ENCODE measurements around the gene BICD1.

Gene BICD1

DNA sequence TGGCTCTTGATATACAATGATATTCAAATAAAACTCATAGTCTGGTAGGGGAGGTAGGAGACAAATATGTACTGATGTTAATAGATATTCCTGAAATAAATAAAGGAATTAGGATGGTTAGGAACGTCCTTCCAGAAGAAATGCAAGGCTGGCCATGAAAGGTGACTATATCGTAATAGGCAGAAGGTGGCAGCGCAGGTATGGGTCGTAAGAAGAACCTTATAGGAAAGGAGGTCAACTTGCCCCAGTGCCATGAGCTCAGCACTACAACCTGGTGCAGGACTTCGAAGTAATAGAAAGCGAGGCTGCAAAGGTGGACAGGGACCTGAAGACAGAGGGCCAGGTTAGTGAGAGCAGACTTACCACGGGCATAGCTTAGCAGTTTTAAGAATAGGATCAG is 237.4 kb downstream of the BICD1 start:
- no peak for DNase-seq (ENCODE audit: low read depth in 2 of 2)

DNA sequence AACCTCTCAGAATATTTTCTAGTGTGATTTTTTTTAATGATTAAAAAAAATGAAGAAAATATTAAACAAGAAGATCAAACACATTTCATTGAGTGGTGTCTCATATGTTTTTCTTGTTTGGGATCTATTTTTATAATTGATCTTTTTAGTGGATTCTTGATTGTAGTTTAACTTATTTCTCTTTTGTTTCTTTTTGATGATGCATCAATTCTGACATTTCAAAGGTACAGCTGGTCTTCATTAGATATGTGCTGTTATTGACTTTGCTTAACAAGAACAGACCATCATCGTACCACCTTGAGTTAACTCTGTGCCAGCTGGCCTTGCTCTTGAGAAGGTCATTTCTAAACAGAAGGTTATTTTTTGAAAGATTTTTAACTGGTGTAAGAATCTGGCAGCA is 246.9 kb downstream of the BICD1 start:
- no peak for DNase-seq (ENCODE audit: low read depth in 2 of 2)

DNA sequence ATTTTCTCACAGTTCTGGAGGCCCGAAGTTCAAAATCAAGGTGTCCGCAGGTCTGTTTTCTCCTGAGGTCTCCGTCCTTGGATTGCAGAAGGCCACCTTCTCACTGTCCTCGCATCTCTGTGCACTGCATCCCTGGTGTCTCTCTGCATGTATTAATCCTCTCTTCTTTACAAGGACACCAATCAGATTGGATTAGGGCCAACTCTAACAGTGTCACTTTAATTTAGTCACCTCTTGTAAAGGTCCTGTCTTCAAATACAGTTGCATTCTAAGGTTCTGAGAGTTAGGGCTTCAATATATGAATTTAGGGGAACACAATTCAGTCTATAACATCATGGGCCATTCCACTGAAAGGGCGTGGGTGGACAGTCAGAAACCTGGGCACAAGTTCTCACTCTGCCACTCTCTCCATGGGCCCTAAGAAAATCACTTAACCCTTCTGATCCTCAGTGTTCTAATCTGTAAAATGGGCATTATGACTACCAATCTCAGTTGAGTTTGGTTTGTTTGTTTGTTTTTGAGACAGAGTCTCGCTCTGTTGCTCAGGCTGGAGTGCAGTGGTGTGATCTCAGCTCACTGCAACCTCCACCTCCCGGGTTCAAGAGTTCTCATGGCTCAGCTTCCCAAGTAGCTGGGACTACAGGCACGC is 251.1 kb downstream of the BICD1 start:
- no peak for DNase-seq (ENCODE audit: low read depth in 2 of 2)

DNA sequence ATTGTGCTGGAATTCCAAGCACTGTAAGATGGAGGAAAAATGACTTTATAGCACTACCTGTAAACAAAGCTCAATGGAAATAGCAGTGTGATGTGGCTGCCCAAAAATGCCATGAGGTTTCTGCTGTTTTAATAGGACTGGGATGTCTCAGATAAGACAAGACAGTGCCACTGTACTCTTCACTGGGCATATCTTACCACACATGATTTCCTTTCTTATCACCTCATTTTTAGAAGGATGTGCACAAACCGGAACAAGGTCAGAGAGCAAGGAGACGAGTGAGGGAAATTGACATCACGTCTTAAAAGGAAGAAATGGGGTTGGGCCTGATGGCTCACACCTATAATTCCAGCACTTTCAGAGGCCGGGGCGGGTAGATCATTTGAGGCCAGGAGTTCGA is 254.3 kb downstream of the BICD1 start:
- DNase-seq (ENCODE audit: low read depth in 2 of 2): no peak

GRCh38 chr12:32362892-32363291 is 256.2 kb downstream of the BICD1 start:
- DNase-seq (ENCODE audit: low read depth in 2 of 2): no peak

- no peak for DNase-seq (ENCODE audit: low read depth in 2 of 2)
Observed at GRCh38 chr12:32365473-32366064, 258.9 kb downstream of the BICD1 start.

DNA sequence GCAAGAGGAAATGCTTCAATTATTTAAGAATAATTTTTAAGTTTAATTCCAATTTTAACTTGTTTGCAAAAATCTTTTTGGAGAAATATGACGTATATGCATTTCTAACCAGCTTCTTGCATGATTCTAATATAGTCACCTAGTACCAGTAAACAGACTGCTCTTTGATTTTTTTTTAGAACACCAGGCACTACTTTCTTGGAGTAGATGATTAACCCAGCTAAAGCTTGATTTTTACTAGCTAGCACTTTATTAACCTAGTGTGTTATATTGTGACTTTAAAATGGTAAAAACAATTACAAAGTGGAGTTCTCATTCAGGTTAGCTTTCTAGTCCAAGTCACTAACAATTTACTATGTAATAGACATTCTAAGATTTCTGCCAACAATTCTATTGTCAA is 260.1 kb downstream of the BICD1 start:
- no peak for DNase-seq (ENCODE audit: low read depth in 2 of 2)

DNA sequence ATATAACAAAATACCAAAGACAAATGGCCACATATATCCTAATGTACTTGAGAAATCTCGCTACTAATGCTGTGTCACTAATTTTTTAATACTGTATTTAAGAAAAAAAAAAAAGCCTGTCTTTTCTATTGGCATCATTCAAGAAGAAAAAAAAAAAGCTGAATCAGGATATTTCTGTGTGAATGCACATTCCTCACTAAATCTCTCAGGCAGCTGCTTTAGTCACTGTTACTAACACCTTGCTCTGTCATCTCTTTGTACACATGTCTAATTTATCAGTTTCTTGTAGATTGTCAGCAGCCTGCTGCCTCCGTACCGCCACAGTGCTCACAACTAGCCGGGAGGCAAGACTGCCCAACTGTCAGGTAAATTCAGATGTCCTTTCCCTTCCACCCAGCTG is 260.7 kb downstream of the BICD1 start:
- DNase-seq (ENCODE audit: low read depth in 2 of 2): no peak

DNA sequence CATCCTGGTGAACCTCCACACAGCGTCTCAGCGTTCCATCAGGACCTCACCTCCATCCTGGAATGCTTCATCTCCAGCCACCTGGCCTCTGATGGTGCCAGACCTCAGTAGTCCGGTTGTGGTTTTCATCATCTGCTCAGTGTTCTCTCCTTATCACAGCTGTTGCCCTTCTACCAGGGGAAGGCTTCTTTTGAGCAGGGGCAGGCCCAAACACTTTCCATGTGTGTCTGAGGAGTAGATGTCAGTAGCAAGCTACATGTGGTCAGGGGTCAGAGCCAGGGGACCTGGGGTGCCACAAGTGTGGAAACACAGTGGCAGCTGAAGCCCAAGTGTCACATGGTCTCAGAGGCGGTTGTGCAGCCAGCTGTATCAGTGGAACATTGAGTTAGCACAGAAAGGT is 262.6 kb downstream of the BICD1 start:
- no peak for DNase-seq (ENCODE audit: low read depth in 2 of 2)

- DNase-seq (ENCODE audit: low read depth in 2 of 2): no peak
Observed at GRCh38 chr12:32377344-32378055, 270.9 kb downstream of the BICD1 start.

- DNase-seq (ENCODE audit: low read depth in 2 of 2): no peak
Observed at GRCh38 chr12:32379213-32379612, 272.6 kb downstream of the BICD1 start.

DNA sequence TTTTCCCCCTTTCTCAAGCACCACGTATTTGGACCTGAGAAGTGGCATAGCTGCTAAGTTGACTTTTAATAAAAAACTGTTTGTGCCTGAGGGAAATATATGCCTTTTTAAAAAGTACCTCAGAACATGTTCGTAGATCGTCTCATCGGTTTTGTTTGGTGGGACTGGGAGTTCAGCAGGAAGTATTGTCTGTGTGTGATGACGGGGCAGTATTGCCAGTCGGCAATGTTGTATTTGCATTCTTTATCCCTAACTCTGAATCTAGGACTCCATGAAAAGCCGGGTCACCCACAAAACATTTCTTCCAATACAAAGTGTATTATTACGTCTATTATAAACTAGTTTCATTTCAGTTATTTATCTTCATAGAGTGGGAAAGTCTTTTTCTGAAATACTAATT is 273.0 kb downstream of the BICD1 start:
- no peak for DNase-seq (ENCODE audit: low read depth in 2 of 2)

- DNase-seq (ENCODE audit: low read depth in 2 of 2): no peak
Observed at GRCh38 chr12:32382226-32382625, 275.6 kb downstream of the BICD1 start.

DNA sequence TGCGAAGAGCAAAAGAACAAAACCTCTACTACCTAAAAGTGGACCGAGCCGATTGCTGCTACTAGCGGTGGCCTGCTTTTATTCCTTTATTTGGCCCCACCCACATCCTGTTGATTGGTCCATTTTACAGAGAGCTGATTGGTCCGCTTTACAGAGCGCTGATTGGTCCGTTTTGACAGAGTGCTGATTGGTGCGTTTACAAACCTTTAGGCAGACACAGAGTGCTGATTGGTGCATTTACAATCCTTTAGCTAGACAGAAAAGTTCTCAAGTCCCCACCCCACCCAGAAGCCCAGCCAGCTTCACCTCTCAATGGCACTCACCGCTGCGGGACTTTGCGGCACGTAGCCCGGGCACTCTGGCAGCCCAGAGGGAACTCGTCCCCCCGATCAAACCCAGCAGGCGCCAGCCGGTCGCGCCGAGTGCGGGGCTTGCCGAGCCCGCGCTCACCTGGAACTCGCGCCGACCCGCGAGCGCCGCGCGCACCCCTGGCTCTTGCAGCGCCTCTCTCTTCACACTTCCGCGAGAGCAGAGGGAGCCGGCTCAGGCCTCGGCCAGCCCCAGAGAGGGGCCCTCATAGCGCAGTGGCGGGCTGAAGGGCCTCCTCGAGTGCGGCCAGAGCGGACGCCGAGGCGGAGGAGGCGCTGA is 284.0 kb downstream of the BICD1 start:
- DNase-seq (ENCODE audit: low read depth in 2 of 2): no peak

DNA sequence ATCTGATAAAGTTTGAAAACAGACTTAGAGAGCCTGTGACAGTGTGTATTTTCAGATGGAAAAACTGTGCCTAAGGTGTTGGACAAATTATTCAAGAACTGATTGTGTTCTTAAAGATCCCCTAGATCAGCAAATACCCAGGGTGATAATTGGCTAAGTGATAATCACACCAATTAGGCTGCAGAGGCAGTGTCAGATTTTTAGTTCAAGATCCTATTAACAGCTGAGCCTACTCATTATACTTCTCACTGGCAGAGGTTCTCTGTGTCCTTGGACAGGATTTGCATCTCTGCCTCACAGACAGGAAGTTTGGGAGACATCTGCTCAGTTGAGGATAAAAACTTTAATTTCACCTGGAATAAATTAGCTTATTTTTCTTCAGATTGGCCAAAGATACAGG is 288.4 kb downstream of the BICD1 start:
- no peak for DNase-seq (ENCODE audit: low read depth in 2 of 2)

DNA sequence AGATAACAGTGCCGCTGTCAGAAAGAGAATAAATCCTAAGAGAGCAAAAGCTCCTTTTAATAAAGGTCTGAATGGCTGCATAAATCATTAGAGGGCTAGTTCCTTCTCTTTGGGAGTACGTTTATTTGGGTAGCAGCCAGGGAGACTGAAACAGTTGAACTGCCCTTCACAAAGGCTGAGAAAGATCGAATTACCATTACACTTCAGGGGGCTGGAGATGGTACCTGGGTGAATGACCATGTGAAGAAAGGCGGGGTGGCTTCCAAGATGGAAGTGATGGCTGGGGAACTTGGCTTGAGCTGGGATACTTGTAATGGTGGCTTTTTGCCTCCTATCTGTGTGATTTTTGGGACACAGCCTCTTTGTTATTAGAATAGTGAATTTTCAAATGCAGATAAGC is 291.0 kb downstream of the BICD1 start:
- DNase-seq (ENCODE audit: low read depth in 2 of 2): no peak

- DNase-seq (ENCODE audit: low read depth in 2 of 2): no peak
Observed at GRCh38 chr12:32398181-32398580, 291.5 kb downstream of the BICD1 start.

- DNase-seq (ENCODE audit: low read depth in 2 of 2): no peak
Observed at GRCh38 chr12:32398816-32399369, 292.2 kb downstream of the BICD1 start.

DNA sequence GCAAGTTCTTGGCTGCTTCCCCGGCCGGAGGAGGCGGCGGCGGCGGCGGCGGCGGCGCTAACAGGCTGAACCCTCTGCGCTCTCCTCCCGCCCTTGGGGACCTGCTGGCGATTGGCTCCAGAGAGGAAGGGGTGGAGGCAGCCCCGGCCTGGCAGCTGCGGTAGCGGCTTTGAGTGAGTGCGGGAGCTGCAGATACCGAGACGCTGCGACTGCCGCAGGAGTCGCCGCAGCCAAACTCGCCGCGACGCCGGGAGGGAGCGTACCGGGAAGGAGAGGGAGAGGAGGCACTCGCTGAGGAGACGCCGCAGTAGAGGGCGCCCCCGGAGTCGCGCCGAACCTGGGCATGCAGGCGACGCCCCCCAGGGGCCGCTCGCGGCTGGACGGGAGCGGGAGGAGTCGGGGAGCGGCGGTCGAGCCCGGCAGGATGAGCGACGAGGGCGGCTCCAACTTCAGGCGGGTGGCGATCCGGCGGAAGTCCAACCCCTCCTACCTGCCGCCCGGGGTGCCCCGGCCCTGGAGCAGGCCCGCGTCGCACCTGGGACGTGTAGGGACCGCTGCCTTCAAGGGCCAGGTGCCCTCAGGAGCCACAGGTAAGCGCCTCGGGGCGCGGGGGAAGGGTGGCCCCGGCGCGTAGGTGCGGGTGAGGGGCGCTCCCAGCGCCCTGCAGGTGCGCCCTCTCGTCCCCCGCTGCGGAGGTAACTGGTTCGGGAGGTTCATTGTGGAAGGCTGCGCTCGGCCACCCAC is 292.9 kb downstream of the BICD1 start, which contains the start of gene FGD4:
Gene FGD4, plus strand, starts transcription at position 189 of the 744 bp plus-strand sequence.
- DNase-seq (ENCODE audit: low read depth in 2 of 2): no peak

- no peak for DNase-seq (ENCODE audit: low read depth in 2 of 2)
Observed at GRCh38 chr12:32400114-32400672, 293.5 kb downstream of the BICD1 start.

DNA sequence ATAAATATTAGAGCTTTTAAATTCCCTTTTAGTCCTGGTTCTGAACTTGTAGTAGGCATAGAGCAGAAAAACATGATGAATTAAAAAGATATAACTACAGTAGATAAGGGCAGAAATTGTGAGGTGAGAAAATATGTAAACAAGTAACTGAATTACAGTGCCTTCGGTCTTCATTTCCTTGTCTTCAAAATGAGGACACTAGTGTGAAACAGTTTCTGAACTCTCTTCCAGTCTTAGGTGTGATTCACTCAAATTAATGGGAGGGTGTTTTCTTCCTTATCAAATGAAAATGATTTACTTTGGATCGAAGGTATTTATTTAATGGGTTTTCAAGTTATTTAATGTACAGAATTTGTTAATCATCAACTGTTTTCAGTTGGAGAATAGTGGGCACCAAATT is 294.2 kb downstream of the BICD1 start:
- DNase-seq (ENCODE audit: low read depth in 2 of 2): no peak
